Measurements from ENCODE around the gene KLHDC8A.

DNA sequence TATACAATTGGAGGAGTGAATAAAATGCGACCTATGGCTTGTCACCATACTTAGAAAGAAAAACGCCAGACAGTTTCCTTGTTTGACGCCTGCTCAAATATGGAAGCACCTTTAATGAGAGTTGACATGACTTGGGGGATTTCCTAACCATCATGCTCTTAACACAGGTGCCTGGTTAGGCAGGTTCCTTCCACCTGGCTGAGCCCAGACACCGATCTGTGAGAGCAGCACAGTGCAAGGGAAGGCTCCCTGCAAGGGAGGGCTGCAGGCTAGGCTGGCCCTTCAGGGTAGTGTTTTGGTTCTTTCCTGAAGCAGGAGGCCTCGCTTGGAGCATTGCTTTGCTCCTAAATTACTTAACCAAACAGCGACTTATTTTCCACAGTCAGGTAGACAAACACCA lies 24.6 kb upstream of the KLHDC8A start:
- TF ChIP-seq, protein P1, sequence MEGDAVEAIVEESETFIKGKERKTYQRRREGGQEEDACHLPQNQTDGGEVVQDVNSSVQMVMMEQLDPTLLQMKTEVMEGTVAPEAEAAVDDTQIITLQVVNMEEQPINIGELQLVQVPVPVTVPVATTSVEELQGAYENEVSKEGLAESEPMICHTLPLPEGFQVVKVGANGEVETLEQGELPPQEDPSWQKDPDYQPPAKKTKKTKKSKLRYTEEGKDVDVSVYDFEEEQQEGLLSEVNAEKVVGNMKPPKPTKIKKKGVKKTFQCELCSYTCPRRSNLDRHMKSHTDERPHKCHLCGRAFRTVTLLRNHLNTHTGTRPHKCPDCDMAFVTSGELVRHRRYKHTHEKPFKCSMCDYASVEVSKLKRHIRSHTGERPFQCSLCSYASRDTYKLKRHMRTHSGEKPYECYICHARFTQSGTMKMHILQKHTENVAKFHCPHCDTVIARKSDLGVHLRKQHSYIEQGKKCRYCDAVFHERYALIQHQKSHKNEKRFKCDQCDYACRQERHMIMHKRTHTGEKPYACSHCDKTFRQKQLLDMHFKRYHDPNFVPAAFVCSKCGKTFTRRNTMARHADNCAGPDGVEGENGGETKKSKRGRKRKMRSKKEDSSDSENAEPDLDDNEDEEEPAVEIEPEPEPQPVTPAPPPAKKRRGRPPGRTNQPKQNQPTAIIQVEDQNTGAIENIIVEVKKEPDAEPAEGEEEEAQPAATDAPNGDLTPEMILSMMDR (IDR thresholded peaks at IDR 0.05): no peak
- TF ChIP-seq POLR2A (IDR thresholded peaks at IDR 0.05): no peak
